GM18505 (cell line): ENCODE measurements around the gene PRMT3.
"Not testable (repeated sequence)": the region's sequence is repeated elsewhere in the genome, so short reads cannot be mapped to it uniquely, and the experiment has no call there.

Source experiments
- ATAC-seq: cut with Tn5 transposase; IDR thresholded peaks from one replicate; pipeline ENCODE4 v1.9.1; 2021; ENCODE audit not compliant: unreplicated experiment
- POLR2A ChIP-seq: IDR thresholded peaks from 4 replicates; pipeline ENCODE4 v1.6.1; 2011; ENCODE audit warnings: borderline replicate concordance; ENCODE audit not compliant: insufficient read depth, insufficient read length; ENCODE audit errors: extremely low read depth

Gene PRMT3

GRCh38 chr11:20453657-20454316 lies 66.3 kb downstream of the PRMT3 start:
- TF ChIP-seq POLR2A: no peak
- no peak for ATAC-seq

GRCh38 chr11:20457001-20457799 lies 69.7 kb downstream of the PRMT3 start:
- ATAC-seq: no peak
- TF ChIP-seq POLR2A: no peak

- no peak for ATAC-seq
- TF ChIP-seq POLR2A: no peak
These were observed 70.6 kb downstream of the PRMT3 start for GRCh38 chr11:20457934-20458680.

- TF ChIP-seq POLR2A: no peak
- ATAC-seq: no peak
These were observed 71.6 kb downstream of the PRMT3 start for GRCh38 chr11:20458905-20459632.

- no peak for TF ChIP-seq POLR2A
- ATAC-seq: no peak
These were observed 72.3 kb downstream of the PRMT3 start for GRCh38 chr11:20459865-20460264.

- no peak for ATAC-seq
- TF ChIP-seq POLR2A: no peak
These were observed 77.0 kb downstream of the PRMT3 start for GRCh38 chr11:20464518-20464917.

- no peak for ATAC-seq
- no peak for TF ChIP-seq POLR2A
These were observed 80.1 kb downstream of the PRMT3 start for GRCh38 chr11:20467487-20468185.

- no peak for ATAC-seq
- no peak for TF ChIP-seq POLR2A
These were observed 82.8 kb downstream of the PRMT3 start for GRCh38 chr11:20470348-20470747.

GRCh38 chr11:20471929-20472328 lies 84.4 kb downstream of the PRMT3 start:
- ATAC-seq: not testable (repeated sequence)

- ATAC-seq: no peak
- no peak for TF ChIP-seq POLR2A
These were observed 86.8 kb downstream of the PRMT3 start for GRCh38 chr11:20474176-20474881.

- TF ChIP-seq POLR2A: no peak
- ATAC-seq: no peak
These were observed 87.5 kb downstream of the PRMT3 start for GRCh38 chr11:20474882-20475517.
